ENCODE data around the gene SLCO1B3.

DNA sequence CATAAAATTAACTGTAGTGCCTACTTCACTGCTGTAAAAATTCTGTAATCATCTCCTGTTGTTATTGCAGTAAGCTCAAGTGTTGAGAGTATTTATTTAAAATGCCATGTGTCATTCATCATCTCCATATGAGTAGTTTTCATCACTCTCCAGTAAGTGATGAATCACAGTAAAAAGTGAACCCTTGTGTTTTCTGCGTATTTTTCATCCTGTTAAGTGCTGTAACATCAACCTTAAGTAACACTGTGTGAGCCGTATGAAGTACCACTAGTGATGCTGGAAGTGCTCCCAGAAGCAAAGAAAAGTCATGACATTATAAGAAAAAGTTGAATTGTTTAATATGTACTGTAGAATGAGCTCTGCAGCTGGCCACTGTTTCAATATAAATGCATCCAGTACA lies 55.4 kb downstream of the SLCO1B3 start:
- TF ChIP-seq POLR2A (IDR thresholded peaks at IDR 0.05; ENCODE audit: low read depth, low read length) (no peak), RAD21 (IDR thresholded peaks at IDR 0.05; ENCODE audit: low read length) (no peak), MXI1 (IDR thresholded peaks at IDR 0.05; ENCODE audit: borderline replicate concordance, low read depth, low read length) (no peak)
- TF ChIP-seq, protein P1, sequence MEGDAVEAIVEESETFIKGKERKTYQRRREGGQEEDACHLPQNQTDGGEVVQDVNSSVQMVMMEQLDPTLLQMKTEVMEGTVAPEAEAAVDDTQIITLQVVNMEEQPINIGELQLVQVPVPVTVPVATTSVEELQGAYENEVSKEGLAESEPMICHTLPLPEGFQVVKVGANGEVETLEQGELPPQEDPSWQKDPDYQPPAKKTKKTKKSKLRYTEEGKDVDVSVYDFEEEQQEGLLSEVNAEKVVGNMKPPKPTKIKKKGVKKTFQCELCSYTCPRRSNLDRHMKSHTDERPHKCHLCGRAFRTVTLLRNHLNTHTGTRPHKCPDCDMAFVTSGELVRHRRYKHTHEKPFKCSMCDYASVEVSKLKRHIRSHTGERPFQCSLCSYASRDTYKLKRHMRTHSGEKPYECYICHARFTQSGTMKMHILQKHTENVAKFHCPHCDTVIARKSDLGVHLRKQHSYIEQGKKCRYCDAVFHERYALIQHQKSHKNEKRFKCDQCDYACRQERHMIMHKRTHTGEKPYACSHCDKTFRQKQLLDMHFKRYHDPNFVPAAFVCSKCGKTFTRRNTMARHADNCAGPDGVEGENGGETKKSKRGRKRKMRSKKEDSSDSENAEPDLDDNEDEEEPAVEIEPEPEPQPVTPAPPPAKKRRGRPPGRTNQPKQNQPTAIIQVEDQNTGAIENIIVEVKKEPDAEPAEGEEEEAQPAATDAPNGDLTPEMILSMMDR (conservative IDR thresholded peaks at IDR 0.05; ENCODE audit: low read depth, low read length), result no peak
- TF ChIP-seq, protein P2, sequence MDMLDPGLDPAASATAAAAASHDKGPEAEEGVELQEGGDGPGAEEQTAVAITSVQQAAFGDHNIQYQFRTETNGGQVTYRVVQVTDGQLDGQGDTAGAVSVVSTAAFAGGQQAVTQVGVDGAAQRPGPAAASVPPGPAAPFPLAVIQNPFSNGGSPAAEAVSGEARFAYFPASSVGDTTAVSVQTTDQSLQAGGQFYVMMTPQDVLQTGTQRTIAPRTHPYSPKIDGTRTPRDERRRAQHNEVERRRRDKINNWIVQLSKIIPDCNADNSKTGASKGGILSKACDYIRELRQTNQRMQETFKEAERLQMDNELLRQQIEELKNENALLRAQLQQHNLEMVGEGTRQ (IDR thresholded peaks at IDR 0.05; ENCODE audit: low read depth, low read length), result no peak
